Thyroid gland (tissue), 4 donors: ENCODE data around the gene SP5. TPM values are rescaled to one million over a fixed set of nuclear protein-coding genes. Genes with fewer than 3 reads are reported as not detected.
A peak's percentile ranks its signal among the peaks of the same experiment; 100 is the strongest.

ENCODE experiments used
- DNase-seq, 2 donors: peaks; one replicate each; pipeline ENCODE4 v3.0.0-alpha.2; 2019
- H3K27ac ChIP-seq, 3 donors: fragments of 200-600 bp; sonication (generic); 1 replicate in 2 of 3; 2 replicates in 1 of 3; pipeline ENCODE4 v1.5.1; 2016 to 2019; ENCODE audit warnings: mild to moderate bottlenecking in 1 of 3, moderate library complexity in 1 of 3
- H3K27me3 ChIP-seq: fragments of 200-600 bp; sonication (generic); one replicate; pipeline ENCODE4 v1.5.1; 2019
- H3K36me3 ChIP-seq, 2 donors: fragments of 200-600 bp; sonication (generic); one replicate each; pipeline ENCODE4 v1.5.1; 2016 to 2019
- H3K4me1 ChIP-seq, 2 donors: fragments of 200-600 bp; sonication (generic); one replicate each; pipeline ENCODE4 v1.5.1; 2017 to 2019
- H3K4me3 ChIP-seq, 3 donors: fragments of 200-600 bp; sonication (generic); replicated peaks in 1 of 3; 1 replicate in 2 of 3; 2 replicates in 1 of 3; pipeline ENCODE4 v1.5.1; 2016; ENCODE audit warnings: mild to moderate bottlenecking in 1 of 3
- H3K9me3 ChIP-seq: fragments of 200-600 bp; sonication (generic); one replicate; pipeline ENCODE4 v1.5.1; 2017
- CTCF ChIP-seq, 6 experiments: fragments of 200-600 bp in 3 of 6; fragments of 450-650 bp in 3 of 6; sonication (generic) in 3 of 6; IDR thresholded peaks; one replicate each; pipeline ENCODE4 v1.5.1; 2016 to 2019; ENCODE audit warnings: antibody characterized with exemption in 6 of 6, mild to moderate bottlenecking in 2 of 6, inconsistent platforms in 1 of 6, moderate library complexity in 1 of 6
- POLR2A ChIP-seq, 2 donors: fragments of 450-650 bp; IDR thresholded peaks; one replicate each; pipeline ENCODE4 v1.6.1; 2017; ENCODE audit warnings: antibody characterized with exemption in 2 of 2, mild to moderate bottlenecking in 2 of 2, moderate library complexity in 1 of 2
- WGBS, 2 donors: methylation state at CpG; one replicate each; pipeline ENCODE4 v1.1.5; 2017; 5-methylcytosine and 5-hydroxymethylcytosine counted together
- intact Hi-C: fragments of 100-400 bp; cut with DNase I; formaldehyde crosslinking; loops from one replicate; pipeline ENCODE4 v1.15.1; 2023
- total RNA-seq, 4 donors: library from RNA; depleted of rRNA; stranded (reverse); fragments of >200 nt; gene quantifications; one replicate each; pipeline ENCODE4 v1.2.3, GENCODE V29; 2016

The SP5 gene
- total RNA-seq, 4 donors from 2014 or later = 0.56 TPM; not detected in 3

GRCh38 chr2:170714381-170715061 lies 616 bp upstream of the SP5 start:
- Histone ChIP-seq H3K9me3 (no peaks in the 10 kb centered on the region), H3K4me3 (peak overlapping the region; percentile 8 to 38 (median 14)), H3K4me1 (peaks cover 17 to 48% of the 10 kb centered on the region in 2 donors), H3K27ac (no peak overlapping the region), H3K36me3 (no peaks in the 10 kb centered on the region), H3K27me3 (peaks cover 29% of the 10 kb centered on the region)
- peak; percentile 30 to 39 for DNase-seq
- TF ChIP-seq POLR2A (IDR thresholded peaks at IDR 0.05) = no peak
- TF ChIP-seq CTCF (IDR thresholded peaks at IDR 0.05) = no peak
- intact Hi-C loops = loop anchor here (5.0 kb wide), 1 partner anchor 98 kb away; no protein-coding TSS in a partner anchor
- 2% methylated on average over 13 to 16 of the region's 59 CpGs for WGBS, 2 donors

DNA sequence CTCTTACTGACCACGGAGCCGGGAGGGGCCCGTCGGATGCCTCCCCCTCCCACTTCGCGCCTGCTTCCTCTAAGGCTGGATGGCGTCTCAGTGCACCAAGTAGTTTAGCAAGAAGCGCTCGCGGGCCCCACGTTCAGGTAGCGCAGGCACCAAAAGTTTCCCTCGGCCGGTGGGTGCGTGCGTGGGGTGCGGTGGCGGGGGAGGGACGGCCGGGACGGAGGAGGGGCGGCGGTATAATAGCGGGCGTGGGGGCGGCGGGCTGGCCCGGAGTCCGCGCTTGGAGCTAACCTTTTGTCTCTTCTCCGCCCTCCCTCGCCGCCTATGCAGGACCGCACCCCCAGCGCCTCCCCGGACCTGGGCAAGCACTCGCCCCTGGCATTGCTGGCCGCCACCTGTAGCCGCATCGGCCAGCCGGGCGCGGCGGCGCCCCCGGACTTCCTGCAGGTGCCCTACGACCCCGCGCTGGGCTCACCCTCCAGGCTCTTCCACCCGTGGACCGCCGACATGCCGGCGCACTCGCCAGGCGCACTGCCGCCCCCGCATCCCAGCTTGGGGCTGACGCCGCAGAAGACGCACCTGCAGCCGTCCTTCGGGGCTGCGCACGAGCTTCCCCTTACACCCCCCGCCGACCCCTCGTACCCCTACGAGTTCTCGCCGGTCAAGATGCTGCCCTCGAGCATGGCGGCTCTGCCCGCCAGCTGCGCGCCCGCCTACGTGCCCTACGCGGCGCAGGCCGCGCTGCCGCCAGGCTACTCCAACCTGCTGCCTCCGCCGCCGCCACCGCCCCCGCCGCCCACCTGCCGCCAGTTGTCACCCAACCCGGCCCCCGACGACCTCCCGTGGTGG lies 1.0 kb downstream of the SP5 start:
- 1 to 5% methylated on average over 12 to 25 of the region's 95 CpGs for WGBS, 2 donors
- DNase-seq = peak in 1 of 2 donors; percentile 8
- Histone ChIP-seq H3K4me1 (peaks cover 17 to 48% of the 10 kb centered on the region in 2 donors), H3K27ac (no peak overlapping the region), H3K27me3 (peaks cover 32% of the 10 kb centered on the region), H3K36me3 (no peaks in the 10 kb centered on the region), H3K4me3 (peak overlapping the region in 1 of 3 donors; percentile 38), H3K9me3 (no peaks in the 10 kb centered on the region)
- TF ChIP-seq CTCF (IDR thresholded peaks at IDR 0.05) (no peak), POLR2A (IDR thresholded peaks at IDR 0.05) (no peak)
- intact Hi-C loops = loop anchor here (5.0 kb wide), 1 partner anchor 96 kb away; no protein-coding TSS in a partner anchor

DNA sequence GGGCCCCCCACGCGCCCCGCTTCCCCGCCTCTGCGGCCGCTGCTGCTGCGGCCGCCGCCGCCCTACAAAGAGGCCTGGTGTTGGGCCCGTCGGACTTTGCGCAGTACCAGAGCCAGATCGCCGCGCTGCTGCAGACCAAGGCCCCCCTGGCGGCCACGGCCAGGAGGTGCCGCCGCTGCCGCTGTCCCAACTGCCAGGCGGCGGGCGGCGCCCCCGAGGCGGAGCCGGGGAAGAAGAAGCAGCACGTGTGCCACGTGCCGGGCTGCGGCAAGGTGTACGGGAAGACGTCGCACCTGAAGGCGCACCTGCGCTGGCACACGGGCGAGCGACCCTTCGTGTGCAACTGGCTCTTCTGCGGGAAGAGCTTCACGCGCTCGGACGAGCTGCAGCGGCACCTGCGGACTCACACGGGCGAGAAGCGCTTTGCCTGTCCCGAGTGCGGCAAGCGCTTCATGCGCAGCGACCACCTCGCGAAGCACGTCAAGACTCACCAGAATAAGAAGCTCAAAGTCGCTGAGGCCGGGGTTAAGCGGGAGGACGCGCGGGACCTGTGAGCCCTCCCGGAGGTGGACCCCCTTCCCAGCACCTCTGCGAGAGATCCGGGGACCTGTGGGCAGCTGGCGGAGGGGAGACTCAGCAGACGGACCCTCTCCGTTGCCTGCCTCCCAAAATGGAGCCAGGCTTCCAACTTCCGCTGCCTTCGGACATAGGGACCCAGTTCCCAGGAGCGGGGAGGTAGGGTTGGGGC lies 1.9 kb downstream of the SP5 start:
- peaks cover 17 to 43% of the 10 kb centered on the region in 2 donors for H3K4me1 ChIP-seq
- peaks cover 32% of the 10 kb centered on the region for H3K27me3 ChIP-seq
- H3K27ac ChIP-seq = no peak overlapping the region
- 5 to 6% methylated on average over 31 to 47 of the region's 74 CpGs for WGBS, 2 donors
- no peaks in the 10 kb centered on the region for H3K9me3 ChIP-seq
- intact Hi-C loops = loop anchor here (5.0 kb wide), 1 partner anchor 95 kb away; no protein-coding TSS in a partner anchor
- peak overlapping the region in 1 of 3 donors; percentile 38 for H3K4me3 ChIP-seq
- TF ChIP-seq CTCF (IDR thresholded peaks at IDR 0.05) = peak in 4 of 6 experiments; percentile 35 to 59 (median 48)
- no peak for TF ChIP-seq POLR2A (IDR thresholded peaks at IDR 0.05)
- DNase-seq = peak; percentile 52 to 55
- no peaks in the 10 kb centered on the region for H3K36me3 ChIP-seq

GRCh38 chr2:170717599-170717963 lies 2.4 kb downstream of the SP5 start:
- Histone ChIP-seq H3K27ac (no peak overlapping the region), H3K4me3 (no peak overlapping the region)

More at GRCh38 chr2:170717599-170717963, 2.4 kb downstream of the SP5 start:
- Histone ChIP-seq H3K27me3 (peaks cover 32% of the 10 kb centered on the region), H3K36me3 (no peaks in the 10 kb centered on the region), H3K9me3 (no peaks in the 10 kb centered on the region), H3K4me1 (peaks cover 17 to 40% of the 10 kb centered on the region in 2 donors)
- no peak for DNase-seq
- 26 to 33% methylated on average over 10 of the region's 10 CpGs for WGBS, 2 donors
- TF ChIP-seq CTCF (IDR thresholded peaks at IDR 0.05) (no peak), POLR2A (IDR thresholded peaks at IDR 0.05) (no peak)
- intact Hi-C loops = loop anchor here (5.0 kb wide), 1 partner anchor 95 kb away; no protein-coding TSS in a partner anchor
